NCI-H2196 (cell line): ENCODE results near the gene UGT1A8.
A peak's percentile ranks its signal among the peaks of the same experiment; 100 is the strongest.

Source experiments
- DNase-seq: peaks from one replicate; lab custom pipeline; 2025; ENCODE audit not compliant: unreplicated experiment; lab: John Stamatoyannopoulos, UW

Gene UGT1A8

GRCh38 chr2:233798335-233799086 is 181.1 kb downstream of the UGT1A8 start:
- no peak for DNase-seq

- no peak for DNase-seq
Observed at GRCh38 chr2:233799087-233799665, 181.7 kb downstream of the UGT1A8 start.

- DNase-seq: no peak
Observed at GRCh38 chr2:233799716-233800115, 182.3 kb downstream of the UGT1A8 start.

- DNase-seq: no peak
Observed at GRCh38 chr2:233800208-233800607, 182.8 kb downstream of the UGT1A8 start.

GRCh38 chr2:233801357-233802131 is 184.1 kb downstream of the UGT1A8 start:
- DNase-seq: no peak

GRCh38 chr2:233802132-233802815 is 184.8 kb downstream of the UGT1A8 start:
- no peak for DNase-seq

- no peak for DNase-seq
Observed at GRCh38 chr2:233803292-233803911, 186.0 kb downstream of the UGT1A8 start.

GRCh38 chr2:233803994-233804393 is 186.6 kb downstream of the UGT1A8 start:
- no peak for DNase-seq

- no peak for DNase-seq
Observed at GRCh38 chr2:233807215-233807865, 189.9 kb downstream of the UGT1A8 start.

GRCh38 chr2:233807966-233808935 is 190.8 kb downstream of the UGT1A8 start:
- DNase-seq: no peak

GRCh38 chr2:233810385-233810784 is 193.0 kb downstream of the UGT1A8 start:
- no peak for DNase-seq

- DNase-seq: no peak
Observed at GRCh38 chr2:233811087-233811486, 193.7 kb downstream of the UGT1A8 start.

GRCh38 chr2:233811732-233812131 is 194.3 kb downstream of the UGT1A8 start:
- DNase-seq: no peak

GRCh38 chr2:233813236-233814055 is 196.0 kb downstream of the UGT1A8 start:
- no peak for DNase-seq

- peak; percentile 36 for DNase-seq
Observed at GRCh38 chr2:233814056-233814835, 196.8 kb downstream of the UGT1A8 start.

- no peak for DNase-seq
Observed at GRCh38 chr2:233815861-233816260, 198.4 kb downstream of the UGT1A8 start.

- no peak for DNase-seq
Observed at GRCh38 chr2:233816334-233816733, 198.9 kb downstream of the UGT1A8 start.

GRCh38 chr2:233816771-233817170 is 199.3 kb downstream of the UGT1A8 start:
- DNase-seq: no peak
